Stimulated activated CD8-positive, alpha-beta memory T cell treated with anti-CD3 and anti-CD28 coated beads, Interleukin-4, amount 100 ng/mL, for 4 hours (primary cell): ENCODE results near the gene DGKE.

Experiments used
- DNase-seq, 2 donors: peaks; one replicate each; pipeline ENCODE4 v3.0.0-alpha.2; 2020; ENCODE audit warnings: low read depth in 2 of 2, low spot score in 1 of 2

Gene DGKE

GRCh38 chr17:56845934-56846333 is 12.0 kb downstream of the DGKE start:
- DNase-seq, result no peak

DNA sequence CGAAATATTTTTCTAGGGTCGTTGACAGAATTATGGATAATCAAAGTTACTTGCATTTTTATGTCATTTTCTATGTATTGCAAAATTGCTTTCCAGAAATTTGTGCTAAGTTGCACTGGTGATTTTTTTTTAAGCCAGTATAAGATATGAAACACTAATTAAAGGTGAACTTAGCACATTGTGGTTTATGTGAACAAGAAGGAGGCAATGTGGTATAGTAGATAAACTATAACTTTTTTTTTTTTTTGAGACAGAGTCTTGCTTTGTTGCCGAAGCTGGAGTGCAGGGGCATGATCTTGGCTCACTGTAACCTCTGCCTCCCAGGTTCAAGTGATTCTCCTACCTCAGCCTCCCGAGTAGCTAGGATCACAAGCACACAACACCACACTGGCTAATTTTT is 13.2 kb downstream of the DGKE start:
- DNase-seq, result no peak

- no peak for DNase-seq
These were observed 15.2 kb downstream of the DGKE start for GRCh38 chr17:56849131-56849530.

DNA sequence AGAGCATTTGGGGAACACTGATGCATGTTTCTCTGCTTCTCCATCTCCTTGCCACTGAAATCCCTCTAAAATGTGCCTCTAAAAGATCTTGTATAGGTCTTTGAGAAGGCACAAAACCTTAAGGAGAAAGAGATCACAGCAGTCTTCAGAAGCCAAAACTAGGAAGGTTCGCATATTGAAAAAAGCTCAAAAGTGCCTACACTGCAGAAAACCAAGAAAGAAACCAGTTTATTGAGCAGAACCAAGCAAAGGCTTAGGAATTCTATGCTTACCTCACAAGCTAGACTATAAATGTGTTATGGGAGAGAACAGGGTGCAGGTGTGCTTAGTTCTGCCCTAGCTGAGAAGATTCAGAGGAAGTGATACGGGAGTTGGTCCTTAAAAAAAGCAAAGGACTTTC is 16.6 kb downstream of the DGKE start:
- DNase-seq, result no peak

DNA sequence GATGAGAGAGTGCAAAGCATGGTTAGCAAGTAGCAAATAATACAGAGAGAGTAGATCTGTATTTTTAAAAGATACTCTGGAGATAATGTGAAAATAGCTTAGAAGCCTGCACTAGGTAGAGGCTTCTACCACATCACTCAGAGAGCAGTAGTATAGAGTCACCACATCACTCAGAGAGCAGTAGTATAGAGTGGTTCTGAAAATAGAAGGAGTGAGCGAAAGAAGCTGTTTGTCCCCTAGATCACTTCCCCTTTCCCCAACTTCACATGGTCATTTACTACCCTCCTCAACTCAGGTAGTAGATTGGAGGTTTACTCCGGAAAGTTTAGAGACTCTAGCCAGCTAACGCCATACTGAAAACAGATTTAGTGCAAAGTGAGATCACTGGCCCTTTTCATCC is 17.1 kb downstream of the DGKE start:
- DNase-seq, result no peak

GRCh38 chr17:56861899-56862298 is 27.9 kb downstream of the DGKE start:
- no peak for DNase-seq

DNA sequence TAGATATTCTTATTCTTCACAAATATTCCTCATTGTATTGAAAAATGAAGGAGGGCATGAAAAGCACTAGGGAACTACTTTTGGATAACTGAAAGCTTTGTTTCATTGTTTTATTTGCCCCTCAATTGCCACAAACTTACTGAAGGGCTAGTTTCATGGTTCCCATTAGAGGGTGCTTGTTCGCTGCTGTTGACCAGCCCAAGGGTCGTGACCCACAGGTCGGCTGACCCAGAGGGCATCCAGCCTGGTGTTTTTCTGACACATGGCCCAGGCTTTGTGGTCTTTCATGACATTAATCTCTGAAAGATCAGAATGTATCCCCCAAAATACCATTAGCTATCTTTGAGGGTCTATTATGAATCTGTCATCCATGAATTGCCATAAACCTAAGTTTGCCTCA is 30.0 kb downstream of the DGKE start:
- DNase-seq, result no peak

- DNase-seq, result no peak
These were observed 32.1 kb downstream of the DGKE start for GRCh38 chr17:56866076-56866475.

GRCh38 chr17:56866496-56866895 is 32.5 kb downstream of the DGKE start:
- DNase-seq, result no peak

DNA sequence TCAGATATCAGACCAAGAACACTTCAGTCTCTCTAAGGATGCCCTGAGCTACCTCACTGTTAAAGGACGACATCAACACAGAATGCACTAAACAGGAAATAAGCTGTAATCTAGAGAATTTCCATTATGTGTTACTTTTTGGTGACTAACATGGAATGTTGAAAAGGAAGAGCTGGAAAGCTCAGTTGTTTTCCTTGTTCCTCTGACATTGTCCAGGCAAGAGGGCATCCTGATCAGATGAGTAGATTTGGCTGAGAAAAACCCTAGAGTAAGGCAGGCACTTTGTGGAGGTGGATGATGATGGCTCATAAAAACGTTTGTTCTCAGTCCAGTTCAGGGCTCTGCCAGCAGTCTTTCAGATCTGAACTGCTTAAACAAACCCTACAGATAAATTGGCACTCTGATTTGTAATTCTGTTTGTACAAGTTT is 34.0 kb downstream of the DGKE start:
- no peak for DNase-seq

- no peak for DNase-seq
These were observed 34.8 kb downstream of the DGKE start for GRCh38 chr17:56868716-56869115.

- no peak for DNase-seq
These were observed 36.2 kb downstream of the DGKE start for GRCh38 chr17:56870081-56870651.

DNA sequence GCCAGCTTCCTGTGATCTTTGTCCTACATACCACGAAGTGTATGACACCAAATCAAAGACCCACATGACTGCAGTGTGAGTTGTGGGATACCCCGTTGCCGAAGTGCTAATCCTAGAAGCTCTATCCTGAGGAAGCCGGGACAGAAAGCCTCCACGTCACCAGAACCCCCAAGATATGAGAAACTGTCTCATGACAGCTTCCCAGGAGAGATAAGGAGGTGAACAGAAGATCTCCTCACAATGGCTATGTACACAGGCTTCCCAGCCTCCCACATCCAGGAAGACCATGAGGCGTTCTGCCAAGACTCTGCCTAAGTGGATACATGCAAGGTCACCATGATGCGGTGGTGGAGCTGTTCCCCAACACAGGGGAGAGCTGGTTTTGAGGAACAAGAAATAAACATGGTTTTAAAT is 42.8 kb downstream of the DGKE start:
- DNase-seq, result no peak

DNA sequence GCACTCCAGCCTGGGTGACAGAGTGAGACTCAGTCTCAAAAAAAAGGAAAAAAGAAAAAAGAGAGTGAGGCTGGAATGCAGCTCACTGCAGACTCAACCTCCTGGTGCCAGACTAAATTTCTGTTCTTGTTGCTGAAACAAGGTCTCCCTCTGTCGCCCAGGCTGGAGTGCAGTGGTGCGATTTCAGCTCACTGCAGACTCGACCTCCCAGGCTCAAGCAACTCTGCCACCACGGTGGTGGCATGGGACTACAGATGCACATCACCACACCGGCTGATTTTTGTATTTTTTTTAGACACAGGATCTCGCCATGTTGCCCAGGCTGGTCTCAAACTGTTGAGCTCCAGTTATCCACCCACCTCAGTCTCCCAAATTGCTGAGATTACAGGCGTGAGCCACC is 45.3 kb downstream of the DGKE start:
- no peak for DNase-seq

DNA sequence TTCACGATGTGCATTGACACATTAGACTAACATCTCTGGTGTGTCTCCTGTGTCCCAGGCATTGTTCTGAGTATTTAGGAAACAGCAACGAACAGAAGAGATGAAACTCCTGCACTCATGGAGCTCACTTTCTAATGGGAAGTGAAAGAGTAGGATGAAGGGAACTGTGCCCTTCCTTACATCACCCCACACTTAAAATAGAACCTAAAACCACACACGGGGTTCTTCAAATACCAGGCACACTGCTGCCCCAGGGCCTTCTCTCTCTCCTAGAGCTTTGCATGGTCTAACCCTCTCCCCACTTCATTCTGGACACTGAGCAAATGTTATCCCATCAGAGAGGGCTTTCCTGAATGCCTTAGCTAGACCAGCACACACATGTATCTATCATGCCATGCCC is 46.2 kb downstream of the DGKE start:
- DNase-seq, result no peak

DNA sequence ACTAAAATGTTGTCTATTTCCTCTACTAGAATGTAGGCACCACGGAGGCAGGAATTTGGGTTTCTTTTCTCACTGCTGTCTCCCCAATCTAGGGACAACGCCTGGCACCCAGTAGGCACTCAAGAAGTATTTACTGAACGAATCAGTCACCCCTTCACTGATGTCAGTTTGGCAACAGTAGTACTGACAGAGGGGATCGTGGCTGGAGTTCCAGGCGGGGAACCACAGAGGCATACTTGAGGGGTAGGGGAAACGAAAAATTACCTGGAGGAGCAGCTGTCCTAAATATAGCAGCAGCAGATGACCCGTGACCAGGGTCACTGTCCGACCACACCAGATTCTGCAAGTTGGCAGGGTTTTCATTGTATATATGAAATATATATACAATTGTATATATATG is 46.6 kb downstream of the DGKE start:
- DNase-seq, result no peak

DNA sequence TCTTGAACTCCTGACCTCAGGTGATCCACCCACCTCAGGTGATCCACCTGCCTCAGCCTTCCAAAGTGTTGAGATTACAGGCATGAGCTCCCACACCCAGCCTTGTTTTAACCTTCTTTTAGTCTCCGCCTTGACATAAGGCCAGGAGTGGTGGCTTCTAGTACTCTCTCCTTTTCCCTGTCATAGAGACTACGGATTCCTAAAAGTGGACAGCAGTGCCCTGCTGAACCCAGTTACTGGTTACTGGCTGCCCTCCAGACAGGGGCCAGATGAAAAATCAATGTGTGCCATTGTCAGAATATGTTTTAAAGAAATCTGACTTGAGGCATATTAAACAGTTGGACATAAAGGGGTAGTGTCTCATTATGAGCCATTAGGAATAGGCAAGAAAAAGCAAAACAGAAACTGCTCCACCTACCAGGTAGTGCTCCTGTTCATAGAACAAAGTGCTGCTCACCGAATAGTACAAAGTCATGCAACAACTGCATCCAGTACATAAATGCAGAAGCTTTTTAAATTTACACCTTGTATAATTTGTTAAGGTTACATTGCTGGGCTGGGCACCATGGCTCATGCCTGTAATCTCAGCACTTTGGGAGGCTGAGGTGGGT is 47.8 kb downstream of the DGKE start:
- DNase-seq, result no peak

- no peak for DNase-seq
These were observed 49.7 kb downstream of the DGKE start for GRCh38 chr17:56883616-56884015.

DNA sequence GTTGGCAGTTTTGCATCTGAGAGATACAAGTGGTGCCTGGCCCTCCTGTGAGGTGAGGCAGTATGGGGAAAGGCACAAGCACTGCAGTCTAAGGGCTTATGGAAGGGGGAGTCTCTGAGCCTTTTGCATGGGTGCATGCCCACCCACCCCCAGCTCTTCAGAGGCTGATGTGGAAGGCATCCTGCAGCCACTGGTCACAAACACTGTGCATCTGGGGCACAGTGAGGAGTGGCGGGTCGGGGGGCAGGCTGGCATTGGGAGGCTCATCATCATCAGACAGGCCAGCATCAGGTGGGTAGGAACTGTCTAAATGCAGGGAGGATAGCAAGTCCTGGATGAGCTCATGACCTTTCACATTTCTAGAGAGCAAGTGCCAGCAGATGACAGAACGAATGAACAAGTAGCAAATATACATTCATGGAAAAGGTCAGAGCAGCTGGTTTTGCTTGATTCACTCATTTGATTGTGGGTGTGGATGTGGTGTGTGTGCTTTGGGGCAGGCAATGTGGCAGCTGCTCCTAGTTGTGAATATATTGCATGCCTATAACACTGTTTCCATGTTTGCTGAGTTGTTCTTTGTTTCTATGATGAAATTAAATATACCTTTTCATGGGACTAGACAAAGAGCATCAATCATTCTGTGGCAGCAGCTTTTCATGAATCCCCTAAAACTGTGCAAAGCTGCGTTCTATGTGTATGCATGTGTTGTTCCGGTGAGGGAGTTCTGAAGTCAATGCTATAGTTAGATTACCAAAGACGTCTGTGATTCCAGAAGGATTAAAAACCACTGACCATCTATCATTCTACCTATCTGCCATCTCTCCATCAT is 50.7 kb downstream of the DGKE start:
- no peak for DNase-seq

GRCh38 chr17:56885312-56885657 is 51.3 kb downstream of the DGKE start:
- DNase-seq, result no peak

DNA sequence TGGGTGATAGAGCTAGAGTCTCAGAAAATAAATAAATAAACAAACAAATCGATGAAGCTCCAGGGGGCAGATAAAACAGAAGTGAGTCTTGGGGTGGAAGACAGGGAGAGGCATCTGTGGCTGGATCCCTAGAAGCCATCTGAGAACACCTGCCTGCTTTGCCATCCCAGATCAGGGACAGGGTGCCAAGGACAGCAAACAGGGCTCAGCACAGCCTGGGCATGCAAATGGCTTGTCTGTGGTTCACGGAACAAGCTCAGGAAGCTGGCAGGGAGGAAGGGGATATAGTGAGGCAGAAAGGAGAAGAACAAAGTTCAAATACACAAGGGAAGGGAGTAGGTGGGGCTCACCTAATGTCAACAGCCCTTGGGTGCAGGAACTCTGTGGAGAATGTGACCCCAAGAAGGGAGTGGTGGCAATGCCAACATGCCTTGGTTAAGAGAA is 52.4 kb downstream of the DGKE start:
- no peak for DNase-seq

DNA sequence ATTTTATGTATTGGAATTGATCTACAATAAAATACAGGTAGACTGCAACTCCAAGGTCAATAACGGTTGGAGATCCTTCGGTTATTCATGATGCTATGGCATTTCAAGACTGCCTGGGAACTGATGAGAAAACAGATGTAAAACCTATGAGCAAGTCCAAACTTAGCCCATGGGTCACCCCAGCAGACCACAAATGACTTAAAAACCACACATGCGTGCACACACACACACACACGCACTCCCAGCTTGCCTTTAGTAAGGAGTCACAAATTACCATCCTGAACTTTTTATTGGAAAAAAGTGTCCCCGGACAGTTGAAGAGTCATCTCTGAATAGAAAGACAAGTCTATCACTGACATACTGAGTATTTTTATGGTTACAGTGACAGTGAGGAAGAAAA is 53.2 kb downstream of the DGKE start:
- no peak for DNase-seq
